Large intestine (tissue), 3 donors: Measurements from ENCODE around the gene GSG1L2. TPM values are rescaled to one million over a fixed set of nuclear protein-coding genes. Genes with fewer than 3 reads are reported as not detected.

Experiments
- DNase-seq, 2 donors: peaks; one replicate each; pipeline versions ENCODE4 v3.0.0 to v3.0.0-alpha.2; 2013
- H3K27ac ChIP-seq: one replicate; pipeline ENCODE4 v1.5.1; 2013; ENCODE audit warnings: low read length
- H3K27me3 ChIP-seq: 2 replicates; pipeline ENCODE4 v1.6.1; 2013; ENCODE audit warnings: low read length; ENCODE audit not compliant: control insufficient read depth, insufficient read depth
- H3K36me3 ChIP-seq: 2 replicates; pipeline ENCODE4 v1.6.1; 2013; ENCODE audit warnings: low read length; ENCODE audit not compliant: control insufficient read depth, insufficient read depth
- H3K4me1 ChIP-seq: one replicate; pipeline ENCODE4 v1.6.1; 2013; ENCODE audit warnings: low read length; ENCODE audit not compliant: control insufficient read depth, insufficient read depth
- H3K4me3 ChIP-seq: one replicate; pipeline ENCODE4 v1.5.1; 2013; ENCODE audit warnings: low read length
- H3K9me3 ChIP-seq: one replicate; pipeline ENCODE4 v1.6.1; 2013; ENCODE audit warnings: mild to moderate bottlenecking, low read depth, low read length, moderate library complexity; ENCODE audit not compliant: control insufficient read depth
- WGBS: methylation state at CpG from one replicate; pipeline ENCODE4 v1.1.5; 2013; ENCODE audit warnings: low lambda C conversion rate; ENCODE audit not compliant: insufficient coverage; 5-methylcytosine and 5-hydroxymethylcytosine counted together
- polyA plus RNA-seq: library from polyadenylated mRNA; unstranded; fragments of 120-200 nt; gene quantifications from one replicate; pipeline ENCODE4 v1.2.1, GENCODE V29; 2013

GSG1L2 gene
- polyA plus RNA-seq, 1 donor = not detected

DNA sequence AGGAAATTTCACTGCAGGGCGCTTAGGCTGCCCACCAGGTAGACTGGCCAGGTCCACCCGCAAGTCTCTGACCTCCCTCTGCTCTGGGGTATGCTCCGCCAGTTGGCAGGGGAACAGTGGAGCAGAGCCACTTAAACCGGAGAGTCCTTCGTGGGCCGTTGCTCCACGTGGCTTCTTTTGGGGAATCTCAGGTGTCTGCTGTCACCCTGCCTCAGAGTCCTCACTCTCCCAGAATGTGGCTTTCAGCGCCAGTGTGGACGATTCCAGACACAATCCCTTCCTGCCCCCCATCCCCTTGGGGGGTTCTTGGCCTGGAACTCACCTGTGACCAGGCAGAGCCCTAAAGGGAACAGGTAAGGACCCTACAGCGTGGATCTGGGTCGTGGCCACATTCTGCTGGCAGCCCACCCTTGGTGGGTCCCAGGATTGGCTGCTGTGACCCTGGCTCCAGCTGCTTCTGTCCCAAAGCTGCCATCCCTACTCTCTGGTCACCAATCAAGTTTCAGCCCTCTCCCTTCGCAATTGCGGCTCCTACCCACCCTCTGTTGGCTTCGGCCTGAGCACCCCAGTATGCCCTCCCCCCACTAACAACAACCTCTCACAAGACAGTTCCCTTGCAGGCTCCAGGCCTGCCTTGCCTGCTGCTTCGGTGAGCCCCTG is 52.7 kb downstream of the GSG1L2 start:
- Histone ChIP-seq H3K27me3 (no peaks in the 10 kb centered on the region), H3K9me3 (no peaks in the 10 kb centered on the region), H3K27ac (no peak overlapping the region), H3K4me3 (no peak overlapping the region), H3K36me3 (no peaks in the 10 kb centered on the region), H3K4me1 (no peaks in the 10 kb centered on the region)
- DNase-seq = no peak
- WGBS = no CpG with 5 or more reads among the region's 15 CpGs

DNA sequence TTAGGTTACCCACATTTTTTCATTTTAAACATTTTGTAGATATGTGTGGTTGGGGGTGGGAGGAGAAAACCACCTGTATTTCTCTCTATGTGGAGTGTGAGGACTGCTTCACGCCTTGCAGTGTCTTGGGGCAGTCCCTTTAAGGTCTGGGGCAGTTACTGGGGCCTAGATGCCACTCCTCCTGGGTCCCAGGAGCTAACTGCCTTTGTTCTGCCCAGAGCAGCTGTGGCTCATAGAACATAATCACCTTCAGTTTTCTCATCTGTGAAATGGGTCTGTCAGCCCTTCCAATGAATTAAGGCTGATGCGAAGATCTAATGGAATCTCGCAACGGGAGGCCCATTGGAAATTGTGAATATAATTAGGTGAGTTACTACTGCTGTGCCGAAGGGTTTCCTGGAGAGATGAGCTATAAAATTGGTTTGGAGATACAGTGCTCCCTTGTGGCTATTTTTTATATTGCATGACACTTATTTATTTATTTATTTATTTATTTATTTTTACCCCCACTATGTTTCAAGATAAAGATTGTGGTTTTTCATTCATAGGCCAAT is 53.4 kb downstream of the GSG1L2 start:
- no peaks in the 10 kb centered on the region for H3K9me3 ChIP-seq
- no peaks in the 10 kb centered on the region for H3K4me1 ChIP-seq
- H3K27ac ChIP-seq = no peak overlapping the region
- peaks cover 5% of the 10 kb centered on the region for H3K27me3 ChIP-seq
- H3K4me3 ChIP-seq = no peak overlapping the region
- no CpG with 5 or more reads among the region's 5 CpGs for WGBS
- DNase-seq = no peak
- no peaks in the 10 kb centered on the region for H3K36me3 ChIP-seq

DNA sequence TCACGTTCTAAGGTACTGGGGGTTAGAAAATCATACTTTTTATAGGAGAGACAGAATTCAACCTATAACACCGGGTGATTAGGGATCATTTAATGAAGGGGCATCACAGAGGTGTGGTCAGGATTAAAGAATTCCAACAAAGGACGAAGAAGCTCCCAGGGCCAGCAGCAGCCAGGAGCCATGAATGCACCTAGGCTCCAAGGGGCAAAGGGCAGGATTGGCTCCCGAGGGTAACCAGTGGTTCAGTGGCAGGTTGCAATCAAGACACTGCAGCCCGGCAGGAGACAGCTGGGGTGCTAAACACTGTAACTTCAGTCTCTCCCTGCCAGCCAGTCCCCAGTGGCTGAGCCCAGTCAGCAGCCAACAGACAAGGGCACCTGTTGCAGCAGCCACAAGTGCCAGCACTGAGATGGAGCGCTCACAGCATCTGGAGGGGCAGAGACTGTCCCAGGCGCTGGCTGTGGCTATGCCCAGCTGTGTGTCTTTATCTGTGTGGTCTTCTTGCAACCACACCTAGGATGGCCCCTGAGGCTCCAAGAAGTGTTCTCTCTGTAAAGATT is 54.4 kb downstream of the GSG1L2 start:
- H3K4me3 ChIP-seq = no peak overlapping the region
- H3K27me3 ChIP-seq = peaks cover 5% of the 10 kb centered on the region
- no peak for DNase-seq
- H3K27ac ChIP-seq = no peak overlapping the region
- H3K4me1 ChIP-seq = no peaks in the 10 kb centered on the region
- no CpG with 5 or more reads among the region's 7 CpGs for WGBS
- H3K36me3 ChIP-seq = no peaks in the 10 kb centered on the region
- no peaks in the 10 kb centered on the region for H3K9me3 ChIP-seq

DNA sequence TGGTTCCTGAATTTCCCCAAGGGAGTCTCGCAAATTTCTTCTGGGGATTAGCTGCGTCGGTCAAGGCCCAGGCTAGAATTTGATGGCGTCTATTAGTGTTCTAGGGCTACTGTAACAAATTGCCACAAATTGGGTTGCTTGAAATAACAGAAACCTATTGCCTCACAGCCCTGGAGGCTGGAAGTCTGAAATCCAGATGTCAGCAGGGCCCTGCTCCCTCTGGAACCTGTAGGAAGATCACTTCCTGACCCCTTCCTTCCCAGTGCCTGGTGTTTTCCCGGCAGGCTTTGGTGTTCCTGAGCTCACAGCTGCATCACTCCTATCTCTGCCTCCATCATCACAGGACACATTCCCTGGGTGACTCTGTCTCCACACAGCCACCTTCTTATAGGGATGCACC is 54.9 kb downstream of the GSG1L2 start:
- no peak overlapping the region for H3K4me3 ChIP-seq
- H3K36me3 ChIP-seq = no peaks in the 10 kb centered on the region
- no peak overlapping the region for H3K27ac ChIP-seq
- no peaks in the 10 kb centered on the region for H3K9me3 ChIP-seq
- H3K4me1 ChIP-seq = no peaks in the 10 kb centered on the region
- no CpG with 5 or more reads among the region's 5 CpGs for WGBS
- DNase-seq = no peak
- peaks cover 6% of the 10 kb centered on the region for H3K27me3 ChIP-seq

DNA sequence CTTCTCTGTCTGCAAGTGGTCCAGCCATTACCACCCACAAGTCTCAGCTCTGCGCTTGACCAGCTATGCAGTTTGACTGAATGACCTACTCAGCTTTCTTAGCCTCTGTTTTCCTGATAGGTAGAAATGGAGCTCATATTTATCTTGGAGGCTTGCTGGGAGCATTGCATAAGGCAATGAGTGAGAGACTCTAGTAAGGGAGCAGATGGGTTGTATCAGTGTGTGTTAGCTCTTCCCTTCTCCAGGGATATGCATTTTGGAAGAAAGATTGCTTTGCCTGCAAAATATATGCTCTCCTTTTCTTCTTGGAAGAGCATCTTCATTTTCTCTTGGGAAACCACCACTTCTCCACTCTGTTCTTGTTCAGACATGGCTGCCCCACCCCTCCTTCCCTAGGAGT is 56.6 kb downstream of the GSG1L2 start:
- H3K27me3 ChIP-seq = peaks cover 7% of the 10 kb centered on the region
- H3K4me3 ChIP-seq = no peak overlapping the region
- H3K9me3 ChIP-seq = no peaks in the 10 kb centered on the region
- no peak for DNase-seq
- WGBS = no CpG with 5 or more reads among the region's 1 CpG
- no peaks in the 10 kb centered on the region for H3K4me1 ChIP-seq
- H3K27ac ChIP-seq = no peak overlapping the region
- H3K36me3 ChIP-seq = no peaks in the 10 kb centered on the region

DNA sequence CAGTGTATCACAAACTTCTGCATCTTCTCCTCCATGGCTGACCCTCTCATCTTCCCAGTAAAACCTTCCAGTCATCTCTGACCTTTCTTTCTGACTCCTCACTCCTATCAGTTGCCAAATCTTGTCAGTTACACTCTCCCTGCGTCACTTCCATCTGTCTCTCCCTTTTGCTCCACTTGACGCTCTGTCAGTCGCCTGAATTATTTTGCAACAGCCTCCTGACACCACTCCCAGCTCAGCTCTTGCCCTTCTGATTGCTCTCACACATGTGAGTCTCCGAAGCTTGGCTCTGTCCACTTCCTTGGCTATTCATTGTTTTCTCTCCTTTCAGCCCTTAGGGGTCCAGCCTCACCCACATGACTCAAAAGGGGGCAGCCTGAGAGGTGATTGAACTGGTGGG is 58.2 kb downstream of the GSG1L2 start:
- Histone ChIP-seq H3K27me3 (peaks cover 7% of the 10 kb centered on the region), H3K36me3 (no peaks in the 10 kb centered on the region), H3K9me3 (no peaks in the 10 kb centered on the region), H3K27ac (no peak overlapping the region), H3K4me3 (no peak overlapping the region), H3K4me1 (no peaks in the 10 kb centered on the region)
- WGBS = no CpG with 5 or more reads among the region's 4 CpGs
- DNase-seq = no peak

DNA sequence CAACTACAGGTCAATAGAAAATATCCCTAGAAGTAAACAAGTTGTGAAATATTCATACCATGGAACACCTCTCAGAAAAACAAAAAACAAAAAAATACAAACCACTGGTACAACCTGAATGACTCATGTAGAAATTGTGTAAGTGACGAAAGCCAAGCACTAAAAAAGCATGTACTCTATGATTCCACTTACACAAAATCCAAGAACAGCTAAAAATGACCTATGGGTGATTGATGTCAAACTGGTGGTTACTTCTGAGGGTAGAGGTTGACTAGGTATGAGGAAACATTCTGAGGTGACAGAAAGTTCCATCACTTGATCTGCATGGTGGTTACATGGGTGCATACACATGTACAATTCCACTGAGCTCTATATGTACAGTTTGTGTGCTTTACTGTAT is 61.6 kb downstream of the GSG1L2 start:
- Histone ChIP-seq H3K4me3 (no peak overlapping the region), H3K9me3 (no peaks in the 10 kb centered on the region), H3K36me3 (no peaks in the 10 kb centered on the region), H3K4me1 (no peaks in the 10 kb centered on the region), H3K27ac (no peak overlapping the region), H3K27me3 (peaks cover 7% of the 10 kb centered on the region)
- WGBS = no CpG with 5 or more reads among the region's 1 CpG
- no peak for DNase-seq

DNA sequence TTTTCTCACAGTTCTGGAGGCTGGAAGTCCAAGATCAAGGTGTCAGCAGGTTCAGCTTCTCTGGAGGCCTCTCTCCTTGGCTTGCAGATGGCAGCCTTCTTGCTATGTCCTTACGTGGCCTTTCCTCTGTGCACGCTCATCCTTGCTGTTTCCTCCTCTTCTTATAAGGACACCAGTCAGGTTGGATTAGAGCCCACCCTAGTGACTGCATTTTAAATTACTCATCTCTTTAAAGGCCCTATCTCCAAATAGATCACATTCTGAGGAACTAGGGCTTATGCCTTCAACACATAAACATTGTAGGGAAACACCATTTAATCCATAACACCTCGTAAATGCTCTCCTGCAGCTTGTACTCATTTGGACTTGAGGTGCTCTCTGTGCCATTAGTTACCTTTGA is 66.8 kb downstream of the GSG1L2 start:
- no CpG with 5 or more reads among the region's 3 CpGs for WGBS
- Histone ChIP-seq H3K4me3 (no peak overlapping the region), H3K4me1 (no peaks in the 10 kb centered on the region), H3K36me3 (no peaks in the 10 kb centered on the region), H3K9me3 (no peaks in the 10 kb centered on the region), H3K27ac (no peak overlapping the region), H3K27me3 (peaks cover 6% of the 10 kb centered on the region)
- DNase-seq = no peak

Other genes starting within 250 kb of the GSG1L2 start
- 53.6 TPM for gene STX8, start 246.3 kb downstream of the GSG1L2 start, polyA plus RNA-seq
- gene CFAP52, start 245.4 kb downstream of the GSG1L2 start, polyA plus RNA-seq = 0.45 TPM
- gene USP43, start 176.6 kb downstream of the GSG1L2 start, polyA plus RNA-seq = 4.7 TPM
- 0.24 TPM for gene DHRS7C, start 30.5 kb downstream of the GSG1L2 start, polyA plus RNA-seq
- gene GLP2R, start 3.8 kb upstream of the GSG1L2 start, polyA plus RNA-seq = 6.4 TPM
- gene RCVRN, start 83.2 kb upstream of the GSG1L2 start, polyA plus RNA-seq = 0.63 TPM